HT1080 (cell line): ENCODE results near the gene TIMP2. TPM values are rescaled to one million over a fixed set of nuclear protein-coding genes. Genes with fewer than 3 reads are reported as not detected.

Experiments used
- DNase-seq: peaks from one replicate; pipeline ENCODE4 v3.0.0-alpha.2; 2015; ENCODE audit warnings: low read depth
- total RNA-seq: library from RNA; depleted of rRNA; stranded (reverse); fragments of >200 nt; shearing (Covaris generic); gene quantifications from 2 replicates; pipeline ENCODE4 v1.2.3, GENCODE V29; 2014; rRNA removed

TIMP2 gene
- total RNA-seq, 1 experiment from 2014 or later = 119 TPM

- no peak for DNase-seq
Observed at GRCh38 chr17:78819806-78820792, 105.1 kb downstream of the TIMP2 start.

- no peak for DNase-seq
Observed at GRCh38 chr17:78819402-78819801, 105.8 kb downstream of the TIMP2 start.

GRCh38 chr17:78818932-78819331, 106.3 kb downstream of the TIMP2 start:
- DNase-seq = no peak

GRCh38 chr17:78818152-78818846, 106.9 kb downstream of the TIMP2 start:
- DNase-seq = no peak

GRCh38 chr17:78817123-78817522, 108.1 kb downstream of the TIMP2 start:
- no peak for DNase-seq

- no peak for DNase-seq
Observed at GRCh38 chr17:78815696-78816095, 109.5 kb downstream of the TIMP2 start.

GRCh38 chr17:78812855-78813254, 112.3 kb downstream of the TIMP2 start:
- no peak for DNase-seq

- DNase-seq = peak; percentile 41
Observed at GRCh38 chr17:78808163-78808562, 117.0 kb downstream of the TIMP2 start.

GRCh38 chr17:78806451-78806850, 118.7 kb downstream of the TIMP2 start:
- no peak for DNase-seq

- no peak for DNase-seq
Observed at GRCh38 chr17:78805301-78805700, 119.9 kb downstream of the TIMP2 start.

GRCh38 chr17:78804777-78805176, 120.4 kb downstream of the TIMP2 start:
- no peak for DNase-seq

GRCh38 chr17:78803186-78803845, 121.9 kb downstream of the TIMP2 start:
- DNase-seq = no peak

Other genes starting within 250 kb of the TIMP2 start
- 13.4 and 14.0 TPM in 2 replicates for gene CYTH1, start 143.1 kb downstream of the TIMP2 start, total RNA-seq
- 20.8 and 22.2 TPM in 2 replicates for gene USP36, start 84.6 kb downstream of the TIMP2 start, total RNA-seq
- gene CEP295NL, start 22.2 kb downstream of the TIMP2 start, total RNA-seq = 0.27 and 0.55 TPM in 2 replicates
- 375 and 383 TPM in 2 replicates for gene LGALS3BP, start 54.5 kb upstream of the TIMP2 start, total RNA-seq
- 71.1 and 92.2 TPM in 2 replicates for gene CANT1, start 84.4 kb upstream of the TIMP2 start, total RNA-seq
- gene C1QTNF1, start 98.8 kb upstream of the TIMP2 start, total RNA-seq = 0.45 TPM in 1 of 2 replicates, not detected in the other
- gene ENGASE, start 149.4 kb upstream of the TIMP2 start, total RNA-seq = 5.1 and 7.2 TPM in 2 replicates